Osteoblast (primary cell): ENCODE measurements around the gene PSMF1. TPM values are rescaled to one million over a fixed set of nuclear protein-coding genes. Genes with fewer than 3 reads are reported as not detected.

Experiments
- DNase-seq: peaks from one replicate; pipeline ENCODE4 v3.0.0; 2011; ENCODE audit warnings: low spot score, mixed read lengths; ENCODE audit not compliant: insufficient read length; ENCODE audit errors: missing footprints
- H2AFZ ChIP-seq: 2 replicates; pipeline ENCODE4 v1.6.0; 2011; ENCODE audit warnings: mild to moderate bottlenecking, low read length
- H3K27ac ChIP-seq: 2 replicates; pipeline ENCODE4 v1.5.1; 2011; ENCODE audit warnings: mild to moderate bottlenecking, low read depth, low read length, moderate library complexity
- H3K27me3 ChIP-seq: 2 replicates; pipeline ENCODE4 v1.6.0; 2012; ENCODE audit warnings: mild to moderate bottlenecking, control low read depth, inconsistent platforms, low read length, moderate library complexity; ENCODE audit not compliant: insufficient read depth
- H3K36me3 ChIP-seq: 2 replicates; pipeline ENCODE4 v1.5.1; 2011; ENCODE audit warnings: mild to moderate bottlenecking, low read length, control low read depth, moderate library complexity; ENCODE audit not compliant: insufficient read depth
- H3K4me1 ChIP-seq: 2 replicates; pipeline ENCODE4 v1.5.1; 2011; ENCODE audit warnings: mild to moderate bottlenecking, low read length, control low read depth, moderate library complexity; ENCODE audit not compliant: insufficient read depth
- H3K4me2 ChIP-seq: 2 replicates; pipeline ENCODE4 v1.6.0; 2011; ENCODE audit warnings: mild to moderate bottlenecking, low read length; ENCODE audit not compliant: insufficient read depth
- H3K4me3 ChIP-seq: fragments of 200-600 bp; sonication (generic); 3 replicates; pipeline ENCODE4 v1.5.1; 2012; ENCODE audit warnings: mild to moderate bottlenecking, low read length, inconsistent platforms; ENCODE audit not compliant: insufficient read depth
- H3K79me2 ChIP-seq: 2 replicates; pipeline ENCODE4 v1.6.0; 2012; ENCODE audit warnings: mild to moderate bottlenecking, low read length, control low read depth, inconsistent platforms; ENCODE audit not compliant: insufficient read depth
- H3K9me3 ChIP-seq: 2 replicates; pipeline ENCODE4 v1.5.1; 2011; ENCODE audit warnings: low read depth, low read length, control low read depth
- H4K20me1 ChIP-seq: 2 replicates; pipeline ENCODE4 v1.6.0; 2012; ENCODE audit warnings: mild to moderate bottlenecking, low read length, control low read depth; ENCODE audit not compliant: insufficient read depth
- total RNA-seq: library from RNA; depleted of rRNA; stranded (reverse); fragments of >200 nt; gene quantifications from 2 replicates; pipeline ENCODE4 v1.2.3, GENCODE V29; 2012
- TF ChIP-seq, protein P1 (sequence below): IDR thresholded peaks from 2 replicates; pipeline ENCODE4 v1.5.1; 2011; ENCODE audit warnings: mild to moderate bottlenecking, low read depth, low read length, moderate library complexity; ENCODE audit errors: extremely low read depth

The PSMF1 gene, protein sequence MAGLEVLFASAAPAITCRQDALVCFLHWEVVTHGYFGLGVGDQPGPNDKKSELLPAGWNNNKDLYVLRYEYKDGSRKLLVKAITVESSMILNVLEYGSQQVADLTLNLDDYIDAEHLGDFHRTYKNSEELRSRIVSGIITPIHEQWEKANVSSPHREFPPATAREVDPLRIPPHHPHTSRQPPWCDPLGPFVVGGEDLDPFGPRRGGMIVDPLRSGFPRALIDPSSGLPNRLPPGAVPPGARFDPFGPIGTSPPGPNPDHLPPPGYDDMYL
- total RNA-seq, result 48.0 and 61.2 TPM in 2 replicates

DNA sequence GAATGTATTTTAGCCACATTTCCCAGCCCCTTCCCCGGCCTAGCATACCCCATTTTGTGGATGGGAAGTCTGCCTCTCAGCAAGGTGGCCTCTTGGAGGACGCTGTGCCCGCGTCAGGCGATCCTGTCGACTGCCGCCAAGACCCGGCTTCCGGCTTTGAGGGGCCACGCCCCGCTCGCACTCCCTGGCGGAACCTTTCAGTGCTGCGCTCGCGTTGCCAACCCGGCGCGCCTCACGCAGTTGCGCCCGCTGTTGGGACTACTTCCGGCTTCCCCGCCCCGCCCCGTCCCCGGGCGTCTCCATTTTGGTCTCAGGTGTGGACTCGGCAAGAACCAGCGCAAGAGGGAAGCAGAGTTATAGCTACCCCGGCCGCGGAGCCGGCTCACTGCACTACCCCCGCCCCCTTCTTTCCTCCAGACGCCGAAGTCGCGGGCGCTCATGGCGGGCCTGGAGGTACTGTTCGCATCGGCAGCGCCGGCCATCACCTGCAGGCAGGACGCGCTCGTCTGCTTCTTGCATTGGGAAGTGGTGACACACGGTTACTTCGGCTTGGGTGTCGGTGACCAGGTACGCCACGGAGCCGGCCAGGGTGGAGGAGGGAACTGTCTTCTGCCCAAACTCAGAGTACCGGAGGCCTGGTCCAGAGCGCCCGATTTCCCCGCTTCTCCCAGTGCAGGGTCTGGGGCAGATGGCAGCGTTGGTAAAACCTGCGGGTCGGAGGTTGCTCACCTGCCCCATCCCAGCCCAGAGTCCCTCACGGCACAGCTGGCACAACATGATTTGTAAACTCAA, at the start of gene PSMF1:
Gene PSMF1, plus strand, starts transcription at position 267 of the 792 bp plus-strand sequence. Its CDS starts 172 bp downstream, at position 439.
- Histone ChIP-seq H3K4me1 (peaks cover 40% of the 10 kb centered on the region), H3K9me3 (no peaks in the 10 kb centered on the region), H3K4me2 (peak within 1 kb of the TSS; percentile 88), H3K79me2 (peaks cover 56% of the 10 kb centered on the region), H3K27me3 (no peaks in the 10 kb centered on the region), H4K20me1 (peaks cover 26% of the 10 kb centered on the region), H2AFZ (peak within 1 kb of the TSS; percentile 98), H3K36me3 (peaks cover 3% of the 10 kb centered on the region), H3K4me3 (peak within 1 kb of the TSS; percentile 99), H3K27ac (peak within 1 kb of the TSS; percentile 68)
- peak; percentile 98 for DNase-seq
- TF ChIP-seq, protein P1, sequence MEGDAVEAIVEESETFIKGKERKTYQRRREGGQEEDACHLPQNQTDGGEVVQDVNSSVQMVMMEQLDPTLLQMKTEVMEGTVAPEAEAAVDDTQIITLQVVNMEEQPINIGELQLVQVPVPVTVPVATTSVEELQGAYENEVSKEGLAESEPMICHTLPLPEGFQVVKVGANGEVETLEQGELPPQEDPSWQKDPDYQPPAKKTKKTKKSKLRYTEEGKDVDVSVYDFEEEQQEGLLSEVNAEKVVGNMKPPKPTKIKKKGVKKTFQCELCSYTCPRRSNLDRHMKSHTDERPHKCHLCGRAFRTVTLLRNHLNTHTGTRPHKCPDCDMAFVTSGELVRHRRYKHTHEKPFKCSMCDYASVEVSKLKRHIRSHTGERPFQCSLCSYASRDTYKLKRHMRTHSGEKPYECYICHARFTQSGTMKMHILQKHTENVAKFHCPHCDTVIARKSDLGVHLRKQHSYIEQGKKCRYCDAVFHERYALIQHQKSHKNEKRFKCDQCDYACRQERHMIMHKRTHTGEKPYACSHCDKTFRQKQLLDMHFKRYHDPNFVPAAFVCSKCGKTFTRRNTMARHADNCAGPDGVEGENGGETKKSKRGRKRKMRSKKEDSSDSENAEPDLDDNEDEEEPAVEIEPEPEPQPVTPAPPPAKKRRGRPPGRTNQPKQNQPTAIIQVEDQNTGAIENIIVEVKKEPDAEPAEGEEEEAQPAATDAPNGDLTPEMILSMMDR, result no peak

DNA sequence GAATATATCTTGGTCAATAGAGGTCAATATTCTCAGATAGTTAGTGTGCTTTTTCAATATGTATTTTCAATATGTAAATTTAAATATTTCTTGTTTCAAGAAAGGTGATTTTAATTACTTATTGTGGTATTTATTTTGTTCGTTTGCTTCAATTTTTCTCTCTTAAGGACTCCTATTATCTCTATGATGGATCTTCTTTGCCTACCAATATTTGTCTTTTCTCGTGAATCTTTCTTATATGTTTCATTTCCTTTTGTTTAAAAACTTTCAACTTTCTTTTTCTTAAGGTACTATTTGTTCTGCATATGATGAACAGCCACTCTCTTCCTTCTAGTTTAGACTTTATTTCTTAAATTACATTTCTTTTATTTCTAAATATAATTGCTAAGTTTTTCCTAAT, 46.1 kb upstream of the PSMF1 start:
- Histone ChIP-seq H3K4me2 (no peak overlapping the region), H3K79me2 (no peaks in the 10 kb centered on the region), H3K4me3 (no peak overlapping the region), H3K27me3 (no peaks in the 10 kb centered on the region), H3K36me3 (no peaks in the 10 kb centered on the region), H3K4me1 (no peaks in the 10 kb centered on the region), H4K20me1 (no peaks in the 10 kb centered on the region), H2AFZ (no peak overlapping the region), H3K9me3 (no peaks in the 10 kb centered on the region), H3K27ac (no peak overlapping the region)
- no peak for DNase-seq
- TF ChIP-seq, protein P1, result no peak

DNA sequence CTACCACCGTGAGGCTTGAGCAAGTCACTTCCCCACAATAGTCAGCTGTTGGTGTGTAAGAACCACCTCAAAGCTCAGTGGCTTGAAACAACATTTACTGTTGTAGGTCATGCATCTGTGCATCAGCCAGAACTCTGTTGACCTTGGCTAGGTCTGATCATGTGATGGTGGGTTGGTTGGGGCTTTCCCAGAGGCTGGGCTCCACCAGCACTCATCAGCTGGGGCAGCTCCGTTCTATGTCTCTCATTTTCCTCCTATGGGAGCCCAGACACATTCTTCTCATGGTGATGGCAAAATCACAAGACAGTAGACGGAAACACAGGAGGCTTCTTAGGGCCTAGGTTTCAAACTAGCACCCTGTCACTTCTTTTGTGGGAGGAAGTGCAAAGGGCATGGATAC, 42.8 kb upstream of the PSMF1 start:
- Histone ChIP-seq H3K79me2 (no peaks in the 10 kb centered on the region), H3K4me2 (no peak overlapping the region), H3K36me3 (no peaks in the 10 kb centered on the region), H4K20me1 (no peaks in the 10 kb centered on the region), H3K27ac (no peak overlapping the region), H3K4me3 (no peak overlapping the region), H3K9me3 (no peaks in the 10 kb centered on the region), H3K4me1 (no peaks in the 10 kb centered on the region), H3K27me3 (no peaks in the 10 kb centered on the region), H2AFZ (no peak overlapping the region)
- TF ChIP-seq, protein P1, result no peak
- DNase-seq, result no peak

DNA sequence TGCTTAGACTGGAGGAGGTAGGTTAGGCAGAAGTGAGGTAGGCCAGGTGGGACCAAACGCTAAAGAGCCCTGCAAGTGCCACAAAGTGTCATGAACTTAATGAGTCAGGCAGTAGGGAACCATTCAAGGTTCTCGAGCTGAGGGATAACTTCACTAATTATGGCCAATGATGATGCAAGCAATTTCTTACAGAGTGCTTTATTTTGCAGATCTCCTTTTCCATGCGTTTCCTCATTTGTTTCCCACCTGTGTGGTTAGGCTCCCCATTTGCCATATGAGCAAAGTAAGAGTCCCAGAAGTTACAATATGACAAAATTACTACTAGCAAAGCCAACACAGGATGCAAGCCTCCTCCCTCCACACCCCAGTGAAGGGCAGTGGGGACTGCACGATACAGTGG, 36.5 kb upstream of the PSMF1 start:
- Histone ChIP-seq H3K4me1 (no peaks in the 10 kb centered on the region), H3K36me3 (no peaks in the 10 kb centered on the region), H3K79me2 (no peaks in the 10 kb centered on the region), H3K9me3 (no peaks in the 10 kb centered on the region), H3K4me3 (no peak overlapping the region), H3K4me2 (no peak overlapping the region), H3K27ac (no peak overlapping the region), H4K20me1 (no peaks in the 10 kb centered on the region), H2AFZ (no peak overlapping the region), H3K27me3 (no peaks in the 10 kb centered on the region)
- DNase-seq, result no peak
- TF ChIP-seq, protein P1, result no peak
